HS-5 (cell line): Measurements from ENCODE around the gene FGGY.
"Not testable (repeated sequence)": the region's sequence is repeated elsewhere in the genome, so short reads cannot be mapped to it uniquely, and the experiment has no call there.

ENCODE experiments used
- DNase-seq: peaks from one replicate; pipeline ENCODE4 v3.0.0-alpha.2; 2012; ENCODE audit warnings: low read depth

Gene FGGY

GRCh38 chr1:59485949-59486348, 189.1 kb downstream of the FGGY start:
- no peak for DNase-seq

- no peak for DNase-seq
Observed at GRCh38 chr1:59486615-59487014, 189.7 kb downstream of the FGGY start.

GRCh38 chr1:59487335-59488031, 190.6 kb downstream of the FGGY start:
- DNase-seq = no peak

- no peak for DNase-seq
Observed at GRCh38 chr1:59492500-59492899, 195.6 kb downstream of the FGGY start.

GRCh38 chr1:59494145-59494833, 197.4 kb downstream of the FGGY start:
- no peak for DNase-seq

- DNase-seq = not testable (repeated sequence)
Observed at GRCh38 chr1:59496156-59496555, 199.3 kb downstream of the FGGY start.

- no peak for DNase-seq
Observed at GRCh38 chr1:59497616-59498015, 200.7 kb downstream of the FGGY start.

GRCh38 chr1:59498640-59499039, 201.7 kb downstream of the FGGY start:
- DNase-seq = no peak

GRCh38 chr1:59499273-59499942, 202.5 kb downstream of the FGGY start:
- DNase-seq = no peak

- no peak for DNase-seq
Observed at GRCh38 chr1:59499943-59500569, 203.2 kb downstream of the FGGY start.

GRCh38 chr1:59500950-59501742, 204.3 kb downstream of the FGGY start:
- no peak for DNase-seq

- DNase-seq = no peak
Observed at GRCh38 chr1:59502009-59502691, 205.3 kb downstream of the FGGY start.

GRCh38 chr1:59504276-59504675, 207.4 kb downstream of the FGGY start:
- no peak for DNase-seq

- DNase-seq = no peak
Observed at GRCh38 chr1:59505596-59506028, 208.7 kb downstream of the FGGY start.

GRCh38 chr1:59506952-59507351, 210.1 kb downstream of the FGGY start:
- DNase-seq = no peak

GRCh38 chr1:59509341-59509875, 212.5 kb downstream of the FGGY start:
- DNase-seq = no peak

- no peak for DNase-seq
Observed at GRCh38 chr1:59510249-59510648, 213.4 kb downstream of the FGGY start.

- no peak for DNase-seq
Observed at GRCh38 chr1:59511476-59512465, 214.9 kb downstream of the FGGY start.

- no peak for DNase-seq
Observed at GRCh38 chr1:59512702-59513101, 215.8 kb downstream of the FGGY start.
